GM18868 (cell line): ENCODE measurements around the gene GNG3.
"Not testable (repeated sequence)": the region's sequence is repeated elsewhere in the genome, so short reads cannot be mapped to it uniquely, and the experiment has no call there.

ENCODE experiments used
- ATAC-seq: cut with Tn5 transposase; IDR thresholded peaks from one replicate; pipeline ENCODE4 v1.9.1; 2021; ENCODE audit warnings: mild to moderate bottlenecking, moderate library complexity; ENCODE audit not compliant: unreplicated experiment

GNG3 gene

DNA sequence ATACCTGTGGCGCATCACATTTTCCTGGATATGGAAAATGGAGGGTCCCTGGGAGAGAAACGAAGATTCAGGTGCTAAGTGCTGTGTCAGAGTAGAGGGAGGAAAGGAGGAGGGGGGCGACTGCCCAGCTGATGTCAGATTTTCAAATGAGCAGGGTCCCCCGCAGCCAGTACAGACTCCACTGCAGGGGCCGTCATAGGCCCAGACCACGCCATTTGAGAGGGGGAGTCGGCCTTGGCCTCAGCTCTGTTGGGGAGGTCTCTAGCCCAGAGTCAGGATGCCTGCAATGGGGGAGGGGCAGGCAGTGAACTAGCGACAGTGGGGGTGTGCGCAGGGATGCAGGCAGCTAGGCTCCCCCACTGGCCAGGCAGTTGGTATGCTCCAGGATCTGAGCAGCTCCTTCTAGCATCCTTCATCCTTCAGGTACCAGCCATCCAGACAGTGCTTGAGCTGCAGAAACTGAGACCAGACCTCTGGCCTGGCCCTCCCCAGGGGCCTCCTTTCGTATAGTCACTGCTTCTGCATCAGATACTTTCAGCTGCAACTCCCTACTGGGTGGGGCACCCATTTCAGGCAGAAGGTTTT, at the start of gene GNG3, which contains the start of gene BSCL2:
Gene GNG3, plus strand, starts transcription at position 400 of the 585 bp plus-strand sequence. CDS start 620 bp downstream, outside the sequence.
Gene BSCL2, minus strand, starts transcription at position 148 of the 585 bp plus-strand sequence. CDS start 229 bp downstream, outside the sequence.
- no peak for ATAC-seq

DNA sequence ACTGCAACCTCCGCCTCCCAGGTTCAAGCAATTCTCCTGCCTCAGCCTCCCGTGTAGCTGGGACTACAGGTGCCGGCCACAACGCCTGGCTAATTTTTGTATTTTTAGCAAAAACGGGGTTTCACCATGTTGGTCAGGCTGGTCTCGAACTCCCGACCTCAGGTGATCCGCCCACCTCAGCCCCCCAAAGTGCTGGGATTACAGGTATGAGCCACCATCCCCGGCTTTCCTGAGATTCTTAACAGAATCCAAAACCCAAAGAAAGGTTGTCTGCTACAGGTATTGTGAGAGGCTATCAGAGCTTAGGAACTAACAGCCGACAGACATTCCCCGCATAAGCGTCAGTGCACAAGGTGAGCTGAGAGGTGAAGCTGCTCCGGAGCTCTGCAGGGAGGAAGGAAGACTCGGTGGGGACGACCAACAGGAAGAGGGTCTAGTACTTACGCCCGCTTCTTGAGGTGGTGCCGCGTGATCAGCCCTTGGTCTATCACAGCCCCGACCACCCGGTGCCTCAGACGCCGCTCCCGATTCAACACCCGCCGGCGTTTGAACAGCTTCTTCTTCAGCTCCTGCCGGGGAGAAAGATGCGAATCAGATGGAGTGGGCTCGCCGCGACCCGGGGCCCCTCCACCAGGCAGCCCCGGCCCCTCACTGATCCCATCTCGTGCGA, 42.9 kb upstream of the GNG3 start:
- peak; percentile 27 for ATAC-seq

GRCh38 chr11:62665075-62665598, 42.3 kb upstream of the GNG3 start, which contains the start of the genes C11orf98 and CSKMT:
C11orf98 (minus strand) TSS chr11:62665210; CDS start chr11:62665169, 41 bp downstream.
CSKMT (plus strand) TSS chr11:62665312; CDS start chr11:62665880, 568 bp downstream.
- ATAC-seq = peak; percentile 81

DNA sequence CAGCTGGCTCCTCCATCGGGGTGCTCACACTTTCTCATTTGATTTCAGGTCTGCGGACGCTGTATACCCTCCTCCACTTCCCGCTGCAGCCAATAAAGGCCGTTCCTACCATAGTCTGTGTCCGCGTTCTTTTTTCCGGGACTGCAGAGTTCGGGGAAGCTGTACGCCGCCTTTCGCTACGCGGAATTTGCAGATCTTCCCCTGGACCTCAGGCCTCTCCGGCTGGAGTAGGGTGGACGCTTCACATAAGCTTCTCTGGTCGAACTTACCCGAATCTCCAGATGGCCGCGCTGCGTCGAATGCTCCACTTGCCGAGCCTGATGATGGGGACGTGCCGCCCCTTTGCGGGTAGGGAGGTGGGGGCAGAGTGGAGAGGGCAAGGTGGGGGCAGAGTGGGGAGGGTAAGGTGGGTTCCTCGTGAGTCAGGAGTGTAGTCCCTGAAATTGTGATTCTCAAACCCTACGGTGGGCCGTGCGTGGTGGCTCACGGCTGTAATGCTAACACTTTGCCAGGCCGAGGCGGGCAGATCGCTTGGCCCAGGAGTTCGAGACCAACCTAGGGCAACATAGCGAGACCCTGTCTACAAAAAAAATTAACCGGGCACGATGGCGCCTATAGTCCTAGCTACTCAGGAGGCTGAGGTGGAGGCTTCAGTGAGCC, 41.7 kb upstream of the GNG3 start:
- peak; percentile 4 for ATAC-seq

DNA sequence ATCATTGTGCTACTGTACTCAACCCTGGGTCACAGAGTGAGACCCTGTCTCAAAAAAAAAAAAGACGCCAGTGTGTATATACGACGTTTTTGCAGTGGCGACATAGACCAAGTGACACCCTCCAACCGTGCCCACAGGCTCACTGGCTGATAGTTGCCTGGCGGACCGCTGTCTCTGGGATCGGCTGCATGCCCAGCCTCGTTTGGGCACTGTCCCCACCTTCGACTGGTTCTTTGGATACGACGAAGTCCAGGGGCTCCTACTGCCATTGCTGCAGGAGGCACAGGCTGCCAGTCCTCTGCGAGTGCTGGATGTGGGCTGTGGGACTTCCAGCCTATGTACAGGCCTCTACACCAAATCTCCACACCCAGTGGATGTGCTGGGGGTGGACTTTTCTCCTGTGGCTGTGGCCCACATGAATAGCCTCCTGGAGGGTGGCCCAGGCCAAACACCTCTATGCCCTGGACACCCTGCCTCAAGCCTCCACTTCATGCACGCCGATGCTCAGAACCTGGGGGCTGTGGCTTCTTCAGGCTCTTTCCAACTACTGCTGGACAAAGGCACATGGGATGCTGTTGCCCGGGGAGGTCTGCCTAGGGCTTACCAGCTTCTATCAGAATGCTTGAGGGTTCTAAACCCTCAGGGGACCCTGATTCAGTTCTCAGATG, 41.1 kb upstream of the GNG3 start:
- ATAC-seq = no peak

DNA sequence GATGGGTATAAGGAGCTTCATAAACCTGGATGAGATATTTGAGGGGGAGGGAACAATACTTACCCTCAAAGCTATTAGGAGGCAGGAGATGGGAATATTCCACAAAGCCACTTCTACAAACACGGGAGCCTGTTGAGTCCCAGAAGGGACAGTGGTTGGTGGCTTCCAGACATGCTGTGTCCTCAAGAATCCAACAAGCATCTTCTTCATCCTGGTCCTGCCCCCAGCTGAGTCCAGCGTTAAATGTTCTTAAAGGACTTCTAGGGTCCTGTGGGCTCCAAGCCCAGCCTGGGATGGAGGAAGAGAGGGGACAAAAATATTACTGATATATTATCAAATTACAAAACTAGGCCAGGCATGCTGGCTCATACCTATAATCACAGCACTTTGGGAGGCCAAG, 40.0 kb upstream of the GNG3 start:
- no peak for ATAC-seq

DNA sequence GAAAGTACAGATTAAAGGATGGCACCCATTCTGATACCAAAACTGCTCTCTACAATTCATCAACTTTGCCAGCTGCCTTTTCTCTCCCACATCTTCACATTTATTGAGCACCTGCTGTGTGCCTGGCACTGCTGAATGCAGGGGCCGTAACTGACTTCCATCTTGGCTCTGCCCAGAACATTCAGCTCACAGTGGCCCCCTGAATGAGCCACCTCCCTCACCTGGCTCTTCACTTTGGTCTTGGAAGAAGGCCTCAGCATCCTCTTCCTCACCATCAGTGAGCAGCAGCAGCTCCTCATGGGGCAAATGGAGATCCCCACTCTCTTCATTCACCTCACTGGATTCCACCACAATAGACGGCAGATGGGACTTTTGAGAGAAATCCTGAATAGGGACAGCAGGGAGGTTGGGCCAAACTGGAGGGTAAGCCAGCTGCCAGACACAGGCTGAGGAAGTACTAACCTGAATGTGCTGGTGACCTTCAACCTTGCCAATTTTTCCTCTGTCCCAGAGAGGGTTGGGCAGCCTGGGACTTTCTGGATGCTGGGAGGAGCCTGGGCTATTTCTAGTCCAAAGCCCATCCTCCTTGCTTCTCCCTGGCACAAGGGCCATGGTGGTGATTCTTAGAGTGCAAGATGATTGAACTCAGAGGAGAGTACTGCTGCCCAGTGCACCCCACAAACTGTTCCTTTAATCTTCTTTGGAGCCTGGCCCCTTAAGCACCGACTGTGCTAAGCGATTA, 37.9 kb upstream of the GNG3 start:
- ATAC-seq = no peak

- ATAC-seq = peak; percentile 8
These were observed 36.3 kb upstream of the GNG3 start for GRCh38 chr11:62671236-62671607.

GRCh38 chr11:62671608-62672389, 35.7 kb upstream of the GNG3 start, which contains the start of the genes LBHD1 and UQCC3:
LBHD1 (minus strand) TSS chr11:62672267; CDS start chr11:62670031, 2,236 bp downstream.
UQCC3 (plus strand) TSS chr11:62671673; CDS start chr11:62671746, 73 bp downstream.
- peak; percentile 58 for ATAC-seq

GRCh38 chr11:62673196-62673525, 34.3 kb upstream of the GNG3 start:
- ATAC-seq = no peak

DNA sequence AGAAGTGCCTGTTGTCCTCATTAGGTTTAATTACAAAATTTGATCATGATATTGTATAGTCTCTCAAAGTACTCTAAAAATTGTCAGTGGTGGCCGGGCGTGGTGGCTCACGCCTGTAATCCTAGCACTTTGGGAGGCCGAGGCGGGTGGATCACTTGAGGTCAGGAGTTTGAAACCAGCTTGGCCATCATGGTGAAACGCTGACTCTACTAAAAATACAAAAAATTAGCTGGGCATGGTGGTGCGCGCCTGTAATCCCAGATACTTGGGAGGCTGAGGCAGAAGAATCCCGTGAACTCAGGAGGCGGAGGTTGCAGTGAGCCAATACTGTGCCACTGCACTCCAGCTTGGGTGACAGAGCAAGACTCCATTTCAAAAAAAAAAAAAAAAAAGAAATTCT, 32.1 kb upstream of the GNG3 start:
- ATAC-seq = not testable (repeated sequence)

GRCh38 chr11:62676698-62677097, 30.8 kb upstream of the GNG3 start:
- ATAC-seq = no peak

GRCh38 chr11:62677156-62677555, 30.3 kb upstream of the GNG3 start:
- no peak for ATAC-seq

DNA sequence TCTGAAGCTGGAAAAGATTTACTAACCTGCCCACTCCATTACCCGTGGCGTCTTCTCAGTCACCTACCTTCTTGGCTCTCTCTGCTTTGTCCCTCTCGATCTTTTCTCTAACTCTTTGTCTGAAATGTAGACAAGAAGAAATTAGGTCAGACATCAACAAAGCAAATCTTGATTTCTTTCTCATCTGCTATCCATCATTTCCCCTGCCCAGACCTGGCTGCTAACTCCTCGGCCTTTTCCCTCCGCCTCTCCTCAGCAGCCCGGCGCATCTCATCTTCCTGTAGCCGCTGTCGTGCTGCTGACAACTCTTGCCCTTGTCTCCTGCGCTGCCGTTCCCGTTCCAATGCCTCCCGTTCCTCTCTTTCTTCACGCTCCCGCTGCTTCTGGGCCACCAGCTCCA, 29.8 kb upstream of the GNG3 start:
- no peak for ATAC-seq

DNA sequence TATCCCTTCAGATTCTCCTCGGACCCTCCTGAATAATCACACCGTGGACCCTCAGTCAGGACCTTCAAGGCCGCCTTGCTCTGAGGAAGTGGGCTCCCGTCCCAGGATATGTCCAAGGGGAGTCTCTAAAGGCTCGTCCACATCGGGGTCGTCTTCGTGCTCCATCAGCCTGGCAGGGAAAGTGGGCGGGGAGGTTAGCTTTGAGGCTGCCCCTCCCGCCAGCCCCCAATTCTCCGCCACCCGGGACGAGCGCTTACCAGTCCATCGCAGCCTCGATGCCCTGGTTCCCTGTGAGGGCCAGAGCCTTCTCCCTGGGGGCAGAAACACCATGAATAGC, 29.1 kb upstream of the GNG3 start:
- no peak for ATAC-seq

GRCh38 chr11:62678770-62679696, 28.4 kb upstream of the GNG3 start, which contains the start of gene UBXN1:
UBXN1 (minus strand) TSS chr11:62679073; CDS start chr11:62678923, 150 bp downstream.
- peak; percentile 68 for ATAC-seq

DNA sequence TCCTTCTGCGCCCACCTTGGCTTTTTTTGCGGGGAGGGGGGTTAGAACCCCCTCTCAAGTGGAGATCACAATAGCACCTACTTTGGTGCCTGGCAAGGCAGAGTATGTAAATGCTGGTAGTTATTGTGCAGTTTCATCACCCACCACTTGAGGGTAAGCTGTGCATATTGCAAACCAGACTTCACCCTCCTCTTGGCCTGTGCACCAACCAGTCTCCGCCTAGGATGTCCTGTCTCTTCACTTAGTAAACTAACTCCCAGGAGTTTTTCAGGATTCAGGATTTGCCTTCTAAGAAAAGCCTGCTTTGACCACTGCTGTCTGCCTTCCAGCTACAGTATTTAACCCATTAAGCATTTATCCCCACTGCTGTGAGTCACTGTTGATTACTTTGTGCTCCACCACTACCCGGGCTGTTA, 26.6 kb upstream of the GNG3 start:
- peak; percentile 61 for ATAC-seq

- ATAC-seq = no peak
These were observed 25.0 kb upstream of the GNG3 start for GRCh38 chr11:62682518-62682917.
